ENCODE measurements around the gene UHRF1.

Gene UHRF1

DNA sequence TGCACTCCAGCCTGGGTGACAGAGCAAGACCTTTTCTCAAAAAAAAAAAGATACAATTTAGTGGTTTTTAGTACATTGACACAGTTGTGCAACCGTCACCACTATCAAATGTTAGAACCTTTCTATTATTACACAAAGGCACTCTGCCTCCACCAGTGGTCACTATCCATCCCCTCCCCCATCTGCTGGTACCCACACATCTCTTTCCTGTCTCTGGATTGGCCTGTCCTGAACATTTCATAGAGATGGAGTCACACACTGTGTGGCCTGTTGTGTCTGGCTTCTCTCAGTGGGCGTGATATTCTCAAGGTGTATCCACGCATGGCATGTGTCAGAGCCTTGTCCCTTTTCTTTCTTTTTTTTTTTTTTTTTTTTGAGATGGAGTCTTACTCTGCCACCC, 70.8 kb downstream of the UHRF1 start:
- TF ChIP-seq, protein P1, sequence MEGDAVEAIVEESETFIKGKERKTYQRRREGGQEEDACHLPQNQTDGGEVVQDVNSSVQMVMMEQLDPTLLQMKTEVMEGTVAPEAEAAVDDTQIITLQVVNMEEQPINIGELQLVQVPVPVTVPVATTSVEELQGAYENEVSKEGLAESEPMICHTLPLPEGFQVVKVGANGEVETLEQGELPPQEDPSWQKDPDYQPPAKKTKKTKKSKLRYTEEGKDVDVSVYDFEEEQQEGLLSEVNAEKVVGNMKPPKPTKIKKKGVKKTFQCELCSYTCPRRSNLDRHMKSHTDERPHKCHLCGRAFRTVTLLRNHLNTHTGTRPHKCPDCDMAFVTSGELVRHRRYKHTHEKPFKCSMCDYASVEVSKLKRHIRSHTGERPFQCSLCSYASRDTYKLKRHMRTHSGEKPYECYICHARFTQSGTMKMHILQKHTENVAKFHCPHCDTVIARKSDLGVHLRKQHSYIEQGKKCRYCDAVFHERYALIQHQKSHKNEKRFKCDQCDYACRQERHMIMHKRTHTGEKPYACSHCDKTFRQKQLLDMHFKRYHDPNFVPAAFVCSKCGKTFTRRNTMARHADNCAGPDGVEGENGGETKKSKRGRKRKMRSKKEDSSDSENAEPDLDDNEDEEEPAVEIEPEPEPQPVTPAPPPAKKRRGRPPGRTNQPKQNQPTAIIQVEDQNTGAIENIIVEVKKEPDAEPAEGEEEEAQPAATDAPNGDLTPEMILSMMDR (IDR thresholded peaks at IDR 0.05): no peak
- no peak for DNase-seq
- Histone ChIP-seq H3K27me3 (no peaks in the 10 kb centered on the region), H3K9me3 (no peaks in the 10 kb centered on the region), H3K4me3 (no peak overlapping the region), H3K27ac (no peak overlapping the region), H3K4me1 (peaks cover 4 to 70% (median 33%) of the 10 kb centered on the region in 4 donors), H3K36me3 (peaks cover 0 to 9% (median 4%) of the 10 kb centered on the region in 3 donors)
- intact Hi-C loops (cut with DNase I; ENCODE audit: low total_unique reads): no loop called here

DNA sequence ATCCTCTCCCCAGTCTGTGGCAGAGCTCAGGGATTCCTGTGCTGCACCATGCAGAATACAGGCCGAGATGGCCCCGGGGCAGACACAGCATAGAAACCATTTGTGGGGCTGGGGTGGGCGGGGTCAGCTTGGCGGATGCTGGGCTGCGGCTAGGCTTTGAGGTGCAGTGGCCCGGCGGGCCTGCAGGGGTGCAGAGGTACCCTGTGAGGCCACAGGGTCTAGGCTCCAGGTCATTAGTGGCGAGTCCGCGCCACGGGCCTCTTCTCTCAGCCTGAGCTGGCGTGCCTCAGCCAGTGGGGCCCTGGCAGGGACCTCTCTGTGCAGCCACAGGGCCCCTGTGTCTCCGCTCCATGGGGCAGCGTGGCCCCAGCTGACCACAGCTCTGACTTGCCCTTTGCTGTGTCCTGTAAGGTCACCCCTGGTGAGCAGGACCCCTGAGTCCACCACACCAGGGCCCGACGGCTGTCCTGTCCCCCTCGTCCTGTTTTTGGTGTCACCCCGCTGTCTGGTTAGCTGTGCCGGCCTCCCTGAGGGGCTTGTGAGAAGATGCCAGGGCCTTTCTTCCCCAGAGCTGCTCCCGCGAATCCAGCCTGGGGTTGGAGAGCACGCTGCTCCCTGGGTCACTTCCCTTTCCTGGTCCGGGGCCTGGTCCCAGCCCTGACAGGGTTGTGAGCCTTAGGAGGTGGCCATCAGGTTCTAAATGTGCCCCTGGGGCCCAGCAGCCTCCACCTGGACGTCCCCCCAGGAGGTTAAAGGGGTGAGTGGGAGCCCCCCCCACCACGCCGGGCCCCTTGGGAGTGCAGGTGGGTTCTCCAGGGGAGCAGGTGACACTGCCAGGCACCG, 71.8 kb downstream of the UHRF1 start:
- TF ChIP-seq, protein P1 (IDR thresholded peaks at IDR 0.05): no peak
- peaks cover 4 to 71% (median 34%) of the 10 kb centered on the region in 4 donors for H3K4me1 ChIP-seq
- H3K4me3 ChIP-seq: no peak overlapping the region
- no peak overlapping the region for H3K27ac ChIP-seq
- intact Hi-C loops (cut with DNase I; ENCODE audit: low total_unique reads): no loop called here
- no peaks in the 10 kb centered on the region for H3K27me3 ChIP-seq
- H3K36me3 ChIP-seq: peaks cover 0 to 9% (median 4%) of the 10 kb centered on the region in 3 donors
- no peaks in the 10 kb centered on the region for H3K9me3 ChIP-seq
- DNase-seq: no peak

DNA sequence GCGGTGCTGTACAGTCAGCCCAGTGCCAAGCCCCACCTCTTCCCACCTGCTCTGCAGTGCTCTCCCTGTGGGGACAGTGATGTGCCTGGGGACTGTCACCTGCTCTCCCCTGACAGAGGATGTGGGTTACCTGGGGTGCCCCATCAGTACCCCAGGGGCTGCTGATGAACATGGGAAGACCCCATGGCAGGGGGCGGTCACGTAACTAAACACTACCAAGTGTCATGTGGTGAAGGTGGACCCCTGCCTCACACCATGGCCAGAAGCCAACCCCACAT, 72.3 kb downstream of the UHRF1 start:
- Histone ChIP-seq H3K4me3 (no peak overlapping the region), H3K4me1 (peaks cover 4 to 71% (median 32%) of the 10 kb centered on the region in 4 donors), H3K36me3 (peaks cover 0 to 9% (median 4%) of the 10 kb centered on the region in 3 donors), H3K27me3 (no peaks in the 10 kb centered on the region), H3K9me3 (no peaks in the 10 kb centered on the region), H3K27ac (no peak overlapping the region)
- TF ChIP-seq, protein P1 (IDR thresholded peaks at IDR 0.05): no peak
- no peak for DNase-seq
- intact Hi-C loops (cut with DNase I; ENCODE audit: low total_unique reads): no loop called here

DNA sequence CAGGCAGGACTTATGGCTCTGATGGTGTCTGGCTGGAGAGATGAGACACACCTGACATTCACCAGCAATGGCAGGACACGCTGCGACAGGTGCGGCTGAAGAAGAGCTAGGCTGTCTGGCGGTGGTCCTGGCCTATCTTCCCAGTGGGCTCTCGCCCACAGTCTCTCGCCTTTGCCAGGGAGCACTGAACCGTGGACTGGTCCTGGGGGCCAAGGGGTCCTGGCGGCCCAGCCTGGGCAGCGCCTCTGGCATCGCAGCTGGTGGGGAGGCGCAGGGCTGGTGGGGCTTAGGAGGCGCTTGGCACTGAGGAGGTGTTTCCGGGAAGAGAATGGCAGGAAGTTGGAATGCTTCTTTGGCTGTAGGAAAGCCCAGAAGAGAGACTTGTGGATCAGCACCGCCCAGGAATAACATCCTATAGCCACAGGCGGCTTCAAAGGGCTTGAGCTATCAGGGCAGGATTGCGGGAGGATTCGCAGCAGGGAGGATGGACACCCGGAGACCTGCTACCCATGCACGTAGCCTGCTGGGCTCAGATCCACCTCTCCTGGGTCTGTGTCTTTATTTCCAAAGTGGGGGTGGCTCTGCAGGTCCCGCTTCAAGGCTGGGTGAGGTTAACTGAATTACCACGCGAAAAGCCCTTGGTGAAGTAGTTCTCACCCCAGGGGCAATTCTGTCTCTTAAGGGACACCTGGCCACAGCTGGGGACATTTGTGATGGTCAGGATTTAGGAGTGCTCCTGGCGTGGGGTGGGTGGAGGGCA, 74.2 kb downstream of the UHRF1 start:
- Histone ChIP-seq H3K4me1 (peaks cover 0 to 69% (median 25%) of the 10 kb centered on the region in 4 donors), H3K9me3 (no peaks in the 10 kb centered on the region), H3K36me3 (peaks cover 0 to 9% (median 4%) of the 10 kb centered on the region in 3 donors), H3K27ac (no peak overlapping the region), H3K27me3 (no peaks in the 10 kb centered on the region), H3K4me3 (no peak overlapping the region)
- TF ChIP-seq, protein P1 (IDR thresholded peaks at IDR 0.05): no peak
- intact Hi-C loops (cut with DNase I; ENCODE audit: low total_unique reads): no loop called here
- no peak for DNase-seq

DNA sequence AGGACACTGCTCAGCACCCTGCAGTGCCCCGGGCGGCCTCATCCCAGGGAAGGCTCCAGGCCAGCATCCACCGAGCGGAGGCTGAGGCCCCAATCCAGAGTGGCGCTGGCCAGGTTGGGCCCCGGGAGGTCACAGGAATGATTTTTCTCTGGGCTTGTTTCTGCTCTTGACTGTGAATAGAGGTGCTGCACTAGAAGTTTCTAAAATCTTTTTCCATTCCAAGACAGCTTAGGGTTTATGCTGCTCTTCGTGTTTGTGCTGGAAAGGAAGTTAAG, 74.7 kb downstream of the UHRF1 start:
- no peak for DNase-seq
- H3K36me3 ChIP-seq: peaks cover 0 to 9% (median 4%) of the 10 kb centered on the region in 3 donors
- intact Hi-C loops (cut with DNase I; ENCODE audit: low total_unique reads): no loop called here

More for the DNA sequence above, 74.7 kb downstream of the UHRF1 start:
- peaks cover 0 to 69% (median 23%) of the 10 kb centered on the region in 4 donors for H3K4me1 ChIP-seq
- H3K27ac ChIP-seq: no peak overlapping the region
- TF ChIP-seq, protein P1 (IDR thresholded peaks at IDR 0.05): no peak
- no peaks in the 10 kb centered on the region for H3K27me3 ChIP-seq
- H3K9me3 ChIP-seq: no peaks in the 10 kb centered on the region
- no peak overlapping the region for H3K4me3 ChIP-seq
